Hippocampal formation (tissue), 2 donors: Measurements from ENCODE around the gene GNAS-AS1.
A peak's percentile ranks its signal among the peaks of the same experiment; 100 is the strongest.
"Not testable (repeated sequence)": the region's sequence is repeated elsewhere in the genome, so short reads cannot be mapped to it uniquely, and the experiment has no call there.

Source experiments
- DNase-seq, 2 donors: peaks; one replicate each; lab custom pipeline; 2025; lab: John Stamatoyannopoulos, UW

Gene GNAS-AS1

DNA sequence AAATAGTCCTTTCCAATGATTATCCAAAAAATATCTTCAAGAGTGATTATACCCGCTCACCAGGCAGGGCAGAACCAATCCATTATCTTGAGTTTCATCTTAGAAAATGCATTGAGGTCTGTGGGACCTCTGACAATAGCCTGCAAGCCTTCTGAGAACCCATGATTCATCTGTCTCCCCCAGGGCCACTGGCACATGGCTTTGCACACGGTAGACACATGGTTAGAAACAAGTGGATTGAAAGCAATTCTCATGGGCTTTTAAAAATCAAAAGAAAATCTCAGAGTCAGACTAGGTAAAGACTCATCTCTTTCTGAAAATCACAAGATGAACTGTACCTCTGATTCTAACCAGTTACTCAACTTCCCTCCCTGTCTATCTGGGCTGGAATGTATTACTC is 15.5 kb downstream of the GNAS-AS1 start:
- no peak for DNase-seq

DNA sequence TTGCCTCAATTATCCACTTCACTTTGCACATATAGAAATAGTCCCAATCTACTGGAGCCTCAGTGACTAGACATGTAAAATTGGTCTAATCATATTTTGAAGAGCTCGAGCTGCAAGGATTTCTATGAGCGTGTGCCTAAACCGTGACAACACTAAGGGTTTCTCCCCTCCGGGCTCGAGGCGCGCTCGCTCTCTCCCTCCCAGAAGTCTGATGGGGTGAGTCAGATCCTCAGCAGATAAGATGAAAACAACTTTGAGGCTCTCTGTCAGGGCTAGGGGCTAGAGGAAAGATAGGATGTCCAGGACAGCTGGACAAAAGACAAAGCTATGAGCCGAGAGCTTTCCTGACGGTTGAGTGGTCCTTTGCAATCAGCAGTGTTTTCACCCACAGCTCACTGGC is 16.8 kb downstream of the GNAS-AS1 start:
- DNase-seq = no peak

DNA sequence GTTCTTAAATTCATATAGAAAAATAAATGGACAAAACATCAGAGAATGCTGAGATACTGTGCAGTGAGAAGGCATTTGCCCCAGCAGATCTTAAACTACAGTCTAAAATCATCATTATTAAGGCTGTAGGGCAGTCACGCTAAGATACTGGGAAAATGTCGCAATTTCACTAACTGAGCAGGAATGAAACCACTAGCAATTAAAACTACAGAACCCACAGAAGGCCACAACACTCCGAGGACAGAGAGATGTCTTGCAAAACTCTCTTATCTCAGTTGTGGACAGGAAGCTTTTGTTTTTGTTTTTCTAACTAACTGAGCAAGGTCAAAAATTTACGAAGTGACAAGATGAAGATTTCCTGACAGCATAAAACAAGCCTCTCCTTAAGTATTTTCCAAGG is 18.2 kb downstream of the GNAS-AS1 start:
- DNase-seq = no peak

DNA sequence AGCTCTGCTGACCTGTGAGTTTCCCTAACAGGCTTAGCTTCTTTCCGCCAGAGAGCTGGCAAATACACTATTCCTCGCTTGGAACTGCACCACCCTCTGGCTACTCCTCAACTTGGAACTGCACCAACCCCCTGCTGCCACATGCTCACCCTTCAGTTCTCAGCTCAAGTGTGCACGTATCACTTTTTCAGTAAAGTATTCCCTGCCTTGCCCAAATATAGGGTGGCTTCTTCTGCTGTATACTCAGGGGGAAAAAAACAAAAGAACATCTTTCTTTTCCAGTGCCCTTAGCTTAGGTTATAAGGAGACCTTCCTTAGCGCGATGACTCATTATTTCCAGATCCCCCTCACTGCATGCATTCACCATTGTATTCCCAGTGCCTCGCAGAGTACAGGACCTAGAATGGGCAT is 21.2 kb downstream of the GNAS-AS1 start:
- peak in 1 of 2 donors; percentile 29 for DNase-seq

DNA sequence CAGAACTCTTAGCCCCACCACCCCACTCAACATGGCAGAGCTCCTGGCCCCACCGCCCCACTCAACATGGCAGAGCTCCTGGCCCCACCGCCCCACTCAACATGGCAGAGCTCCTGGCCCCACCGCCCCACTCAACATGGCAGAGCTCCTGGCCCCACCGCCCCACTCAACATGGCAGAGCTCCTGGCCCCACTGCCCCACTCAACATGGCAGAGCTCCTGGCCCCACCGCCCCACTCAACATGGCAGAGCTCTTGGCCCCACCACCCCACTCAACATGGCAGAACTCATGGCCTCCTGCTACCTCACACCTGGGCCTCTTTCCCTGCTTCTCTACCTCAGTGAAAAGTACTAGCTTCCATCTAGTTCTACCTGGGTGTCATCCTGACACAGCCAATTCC is 21.9 kb downstream of the GNAS-AS1 start:
- not testable (repeated sequence) for DNase-seq

DNA sequence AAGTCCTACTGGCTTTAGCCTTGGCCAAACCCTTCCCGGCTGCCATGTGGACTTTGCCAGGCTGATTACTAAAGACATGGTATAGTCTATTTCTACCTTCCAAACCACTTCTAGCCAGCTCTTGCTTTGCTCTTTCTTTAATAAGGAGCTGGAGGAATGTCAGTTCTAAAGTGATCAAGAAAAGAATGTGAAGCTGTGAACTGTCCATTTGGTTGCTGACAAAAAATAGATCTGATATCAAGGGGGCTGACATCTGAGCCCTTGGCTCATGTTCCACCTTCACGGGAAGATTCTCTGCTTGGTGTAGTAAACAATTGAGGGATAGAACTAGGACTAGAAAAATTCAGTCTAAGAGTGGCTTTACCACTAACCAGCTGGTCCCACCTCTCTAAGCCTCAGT is 22.6 kb downstream of the GNAS-AS1 start:
- no peak for DNase-seq

DNA sequence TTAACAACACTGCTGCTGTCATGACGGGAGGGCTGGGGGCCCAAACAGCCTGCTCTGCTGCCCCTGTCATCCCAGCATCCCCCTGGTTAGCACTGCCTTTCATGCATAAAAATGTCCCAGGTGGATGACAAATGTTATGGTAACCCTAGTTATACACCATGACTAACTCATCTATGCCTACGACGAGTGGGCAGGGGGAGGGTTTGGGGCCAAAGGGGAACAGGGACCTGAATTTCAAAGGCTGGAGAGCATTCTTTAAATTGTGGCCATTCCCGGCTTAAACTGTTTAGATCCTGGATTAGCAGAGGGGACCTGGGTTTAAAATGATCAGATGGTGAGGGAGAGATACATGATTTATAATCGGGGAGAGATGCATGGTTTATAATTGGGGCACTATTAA is 24.4 kb downstream of the GNAS-AS1 start:
- no peak for DNase-seq

DNA sequence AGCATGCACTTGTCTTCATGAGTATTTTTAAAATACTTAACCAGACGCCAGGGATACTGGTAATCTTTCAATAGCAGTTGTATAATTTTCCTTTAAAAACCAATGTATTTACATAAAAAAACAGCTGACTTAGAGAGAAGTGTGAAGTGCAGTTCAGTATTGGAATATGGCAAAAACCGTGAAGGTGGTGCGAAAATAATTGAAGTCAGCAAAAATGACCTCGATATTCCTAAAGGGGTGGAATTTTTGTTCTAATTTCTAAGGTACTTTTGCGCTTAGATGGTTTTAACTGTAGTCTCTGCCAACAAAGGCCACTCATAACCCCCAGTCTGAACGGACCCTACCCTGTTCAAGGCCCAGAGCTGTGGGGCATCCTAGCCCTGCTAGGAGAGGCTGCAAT is 25.3 kb downstream of the GNAS-AS1 start:
- no peak for DNase-seq

DNA sequence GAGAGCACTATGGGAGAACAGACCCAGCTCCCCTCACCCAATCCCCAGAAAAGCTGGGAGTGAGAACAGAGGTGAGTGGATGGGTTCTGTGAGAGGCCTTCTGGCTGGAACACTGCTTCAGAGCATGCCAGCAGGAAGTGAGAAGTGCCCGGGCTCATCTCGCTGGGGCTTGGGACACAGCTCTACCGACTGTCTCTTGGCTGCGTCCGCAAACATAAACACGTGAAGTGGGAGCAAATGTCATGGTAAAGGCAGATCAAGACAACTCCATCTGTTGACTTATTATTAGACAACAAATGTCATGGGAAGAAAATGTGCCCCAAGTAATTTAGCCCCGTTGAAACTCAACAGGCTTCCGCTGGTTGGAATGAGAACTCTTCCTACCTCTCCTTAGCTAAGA is 25.9 kb downstream of the GNAS-AS1 start:
- DNase-seq = no peak

DNA sequence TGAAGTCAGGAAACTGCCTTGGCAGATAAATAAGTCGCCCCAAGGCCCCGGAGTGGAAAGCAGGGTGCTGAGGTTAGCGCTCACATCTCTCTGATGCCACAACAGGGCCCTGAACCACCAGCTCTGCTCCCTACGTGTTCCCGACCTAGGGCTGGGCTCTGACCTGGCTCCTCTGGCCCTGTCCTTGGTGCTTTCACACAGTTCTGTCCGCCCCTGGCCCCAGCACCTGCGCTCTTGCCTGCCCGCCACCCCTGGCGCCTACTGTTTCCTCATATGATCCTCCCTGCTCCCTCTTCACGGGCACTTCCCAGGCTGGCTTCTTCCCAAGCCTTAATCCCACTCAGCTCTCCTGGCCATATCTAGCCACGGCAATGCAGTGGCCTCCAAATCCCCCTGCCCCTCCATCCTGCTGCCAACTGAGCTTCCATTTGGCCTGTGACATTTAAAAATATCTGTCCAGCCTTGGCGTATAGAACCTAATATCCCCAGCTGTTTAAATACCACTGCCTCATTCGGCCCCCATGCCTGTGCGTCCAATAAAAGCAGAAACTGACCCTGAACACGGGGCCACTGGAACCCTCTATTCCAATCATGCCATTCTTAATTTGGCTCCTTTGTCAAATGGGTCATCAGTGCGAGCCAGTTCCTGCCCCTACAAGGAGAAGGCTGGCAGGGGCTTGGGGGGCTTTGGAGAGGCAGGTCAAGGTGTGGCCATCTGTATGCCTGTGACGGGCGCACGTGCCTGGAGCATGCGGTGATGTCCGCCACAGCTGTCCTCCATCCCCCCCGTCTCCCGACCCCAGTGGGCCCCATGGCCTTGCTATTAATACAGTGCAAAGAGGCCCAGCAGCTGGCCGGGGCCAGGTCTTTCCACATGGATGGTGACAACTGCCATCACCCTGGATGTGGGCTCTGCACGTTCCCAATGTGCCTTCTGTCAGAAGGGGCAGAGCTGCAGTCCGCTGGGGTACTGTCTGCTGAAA is 27.7 kb downstream of the GNAS-AS1 start:
- no peak for DNase-seq

DNA sequence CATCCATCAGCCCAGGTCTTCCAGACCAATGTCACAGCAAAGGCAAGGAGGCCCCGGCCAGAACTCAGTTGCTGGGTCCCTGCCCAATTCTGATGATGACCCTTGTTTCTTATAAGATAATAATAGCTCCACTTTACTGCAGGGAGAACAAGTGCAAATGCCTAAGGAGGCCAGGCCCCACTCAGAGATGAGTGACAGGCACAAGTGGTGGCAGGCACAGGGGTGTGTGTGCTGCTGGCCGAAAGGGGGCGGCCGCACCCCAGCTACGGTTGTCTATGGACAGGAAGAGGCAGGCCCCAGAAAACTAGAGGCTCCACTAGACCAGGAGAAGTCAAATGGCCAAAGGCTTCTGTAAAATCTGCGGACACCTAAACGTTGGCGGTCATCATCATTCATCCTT is 28.6 kb downstream of the GNAS-AS1 start:
- DNase-seq = no peak

DNA sequence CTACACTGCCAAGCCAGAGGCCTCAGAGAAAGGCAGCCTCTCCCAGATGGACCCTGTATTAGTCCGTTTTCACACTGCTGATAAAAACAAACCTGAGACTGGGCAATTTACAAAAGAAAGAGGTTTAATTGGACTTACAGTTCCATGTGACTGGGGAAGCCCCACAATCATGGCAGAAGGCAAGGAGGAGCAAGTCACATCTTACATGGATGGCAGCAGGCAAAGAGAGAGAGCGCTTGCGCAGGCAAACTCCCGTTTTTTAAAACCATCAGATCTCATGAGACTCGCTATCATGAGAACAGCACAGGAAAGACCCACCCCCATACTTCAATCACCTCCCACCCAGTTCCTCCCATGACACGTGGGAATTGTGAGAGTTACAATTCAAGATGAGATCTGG is 30.2 kb downstream of the GNAS-AS1 start:
- not testable (repeated sequence) for DNase-seq

DNA sequence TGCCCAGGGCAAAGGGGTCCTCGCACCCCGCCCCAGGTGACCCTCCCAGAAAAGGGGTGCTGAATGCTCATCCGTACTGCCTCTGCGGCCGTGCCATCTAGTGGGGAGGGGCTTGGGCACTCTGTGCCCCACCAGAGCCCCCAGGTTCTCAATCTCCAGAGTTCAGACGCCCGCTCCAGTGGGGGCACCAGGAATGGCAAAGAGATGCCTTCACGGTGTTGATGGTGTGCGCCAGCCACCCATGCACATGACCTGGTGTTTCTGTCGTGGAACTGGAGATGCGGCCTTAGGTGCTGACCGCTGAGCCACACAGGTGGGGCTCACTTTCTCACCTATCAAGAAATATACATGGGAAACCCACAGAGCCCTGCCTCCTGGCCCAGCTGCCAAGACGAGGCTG is 30.8 kb downstream of the GNAS-AS1 start:
- no peak for DNase-seq

DNA sequence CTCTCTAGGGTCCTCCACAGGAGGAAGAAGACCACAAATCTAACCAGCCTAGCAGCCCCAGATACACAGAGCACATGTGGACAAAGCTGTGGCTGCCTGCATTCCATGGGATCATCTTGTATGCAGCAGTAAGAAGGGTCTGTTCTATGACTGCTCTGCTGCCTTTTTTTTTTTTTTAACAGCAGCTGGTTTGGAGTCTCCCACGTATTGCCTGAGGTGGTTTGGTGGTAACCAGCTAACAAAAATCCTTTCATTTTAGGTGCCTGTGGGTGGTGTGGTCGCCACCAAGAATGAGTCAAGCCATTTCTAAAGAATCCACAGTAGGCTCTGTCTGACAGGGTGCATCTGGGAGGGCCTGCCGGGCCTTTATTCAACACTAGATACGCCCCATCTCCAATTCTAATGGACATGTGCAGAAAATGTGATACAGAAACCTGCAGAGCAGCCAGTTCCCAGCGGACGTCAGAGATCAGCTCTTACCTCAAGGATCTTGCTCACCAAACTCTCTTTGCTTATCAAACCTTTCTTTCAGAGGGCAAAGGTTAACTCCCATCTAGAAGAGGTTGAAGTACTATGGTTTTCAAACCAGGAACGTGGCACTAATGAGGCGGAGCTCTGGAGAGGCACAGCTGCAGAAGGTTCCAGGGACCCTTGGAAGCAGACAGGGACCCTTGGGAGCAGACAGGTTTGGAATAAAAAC is 32.0 kb downstream of the GNAS-AS1 start:
- no peak for DNase-seq

DNA sequence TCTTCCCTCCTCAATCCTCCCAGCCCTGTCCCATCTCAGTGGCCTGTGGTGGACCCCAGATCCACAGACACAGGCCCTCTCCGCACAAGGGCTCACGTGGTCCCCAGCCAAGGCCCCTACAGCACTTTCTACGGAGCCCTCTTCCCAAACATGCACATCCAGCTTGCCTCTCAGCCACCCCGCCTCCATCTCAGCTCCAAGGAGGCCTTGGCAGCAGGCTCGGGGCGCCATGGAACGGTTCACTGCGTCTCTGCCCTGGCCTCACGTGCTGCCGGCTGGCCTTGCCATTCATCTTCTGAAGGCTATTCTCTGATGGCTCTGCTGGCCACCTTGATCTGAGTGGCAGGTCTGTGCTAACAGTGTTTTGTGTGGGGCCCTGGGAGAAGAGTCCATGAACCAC is 33.0 kb downstream of the GNAS-AS1 start:
- DNase-seq = no peak

DNA sequence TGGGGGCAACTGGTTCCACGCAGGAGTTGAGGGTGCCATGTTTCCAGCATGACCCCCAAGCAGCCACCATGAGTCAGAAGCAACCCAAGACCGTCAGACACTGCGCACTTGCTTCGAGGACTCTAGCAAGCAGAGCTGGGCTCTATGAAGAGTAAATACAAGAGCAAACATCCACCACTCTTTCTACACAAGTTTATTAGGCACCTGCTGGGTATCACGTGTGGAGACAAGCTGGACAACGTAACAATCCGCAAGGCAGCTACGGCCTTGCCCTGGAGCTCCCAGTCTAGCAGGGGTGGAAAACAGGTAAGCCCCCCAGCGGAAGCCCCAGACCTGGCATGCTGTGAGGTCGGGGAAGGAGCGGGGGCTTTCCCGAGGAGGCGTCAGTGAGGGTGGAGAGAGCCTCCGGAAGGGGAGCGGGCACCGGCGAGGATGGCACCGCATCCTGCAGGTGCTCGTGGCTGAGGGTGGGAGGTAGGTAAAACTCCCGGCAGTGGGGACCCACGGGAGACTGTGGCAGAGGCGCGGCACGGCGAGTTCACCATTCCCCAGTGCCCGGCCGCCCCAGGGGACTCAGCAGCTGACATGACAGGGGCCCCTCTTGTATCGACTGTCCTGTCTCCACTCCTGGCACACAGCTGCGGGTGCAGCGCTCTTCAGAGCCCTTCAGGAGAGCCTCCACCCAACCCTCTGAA is 33.6 kb downstream of the GNAS-AS1 start:
- DNase-seq = no peak

DNA sequence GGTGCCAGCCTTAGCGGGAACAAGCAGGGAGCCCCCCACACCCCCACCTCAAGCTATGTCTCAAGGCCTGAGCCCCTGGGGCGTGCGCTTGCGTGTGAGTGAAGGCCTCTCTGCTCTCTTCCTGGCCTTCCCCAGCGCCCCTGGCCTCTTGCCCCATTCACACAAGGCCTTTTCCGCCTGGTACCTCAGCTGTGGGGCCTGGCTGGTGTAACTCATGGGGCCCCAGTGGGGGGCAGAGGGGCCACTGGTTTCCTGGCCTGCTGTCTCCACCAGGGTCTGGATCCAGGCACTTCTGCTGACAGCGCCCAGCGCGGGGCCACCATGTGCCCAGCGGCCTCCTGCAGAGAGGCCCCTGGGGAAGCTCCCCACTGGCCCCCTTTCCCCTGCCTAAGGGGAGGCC is 34.7 kb downstream of the GNAS-AS1 start:
- DNase-seq = no peak

DNA sequence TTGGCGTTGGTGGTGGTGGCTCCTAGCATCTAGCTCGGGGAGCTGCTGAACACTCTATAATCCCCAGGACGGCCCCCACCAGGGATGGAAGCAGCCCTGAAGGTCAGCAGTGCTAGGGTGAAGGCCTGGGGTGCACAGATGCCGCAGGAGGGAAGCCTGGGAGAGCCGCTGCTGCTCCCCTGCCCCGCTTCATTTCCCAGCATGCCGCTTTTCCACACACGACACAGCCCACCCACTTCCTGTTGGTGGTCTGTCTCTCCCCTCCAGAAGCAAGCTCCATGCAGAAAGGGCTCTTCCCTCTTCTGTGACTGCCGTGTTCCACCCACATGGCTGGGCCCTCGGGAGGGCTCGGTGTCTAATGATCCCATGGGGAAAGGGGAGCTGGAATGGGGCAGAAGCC is 35.3 kb downstream of the GNAS-AS1 start:
- DNase-seq = no peak

DNA sequence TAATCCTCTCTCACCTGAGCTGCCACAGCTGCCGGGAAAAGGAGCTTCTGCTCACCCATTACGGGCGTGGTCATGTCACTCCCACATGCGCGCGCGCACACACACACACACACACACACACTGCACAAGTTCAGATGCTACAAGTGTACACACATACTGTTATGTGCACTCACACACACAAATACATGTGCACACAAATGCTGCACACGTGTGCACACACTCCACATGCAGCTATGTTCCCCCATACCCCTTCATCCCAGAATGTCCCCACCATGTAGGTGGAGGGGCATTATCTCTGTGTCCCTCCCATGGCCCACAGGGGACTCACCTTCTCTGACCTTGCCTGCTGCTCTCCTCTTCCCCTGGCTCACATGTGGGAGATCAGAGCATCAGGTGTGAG is 37.3 kb downstream of the GNAS-AS1 start:
- no peak for DNase-seq

DNA sequence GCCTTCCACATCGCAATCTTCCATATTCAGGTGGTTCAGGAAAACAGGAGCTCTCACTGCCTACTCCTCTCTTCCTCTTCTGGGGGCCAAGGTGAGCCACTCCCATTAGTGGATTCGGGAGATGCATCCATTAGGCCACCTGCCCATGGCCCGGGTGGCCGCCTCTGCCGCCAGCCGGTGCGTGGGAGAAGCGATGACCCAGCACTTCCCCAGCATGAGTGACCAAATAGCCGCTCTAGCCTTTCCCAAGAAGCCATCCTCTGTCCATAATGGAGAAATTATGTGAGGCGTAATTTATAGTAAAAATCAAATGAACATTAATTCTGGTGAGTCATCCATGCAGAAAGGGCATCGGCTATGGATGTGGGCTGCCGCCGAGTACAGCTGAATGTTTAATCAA is 39.4 kb downstream of the GNAS-AS1 start:
- DNase-seq = no peak

DNA sequence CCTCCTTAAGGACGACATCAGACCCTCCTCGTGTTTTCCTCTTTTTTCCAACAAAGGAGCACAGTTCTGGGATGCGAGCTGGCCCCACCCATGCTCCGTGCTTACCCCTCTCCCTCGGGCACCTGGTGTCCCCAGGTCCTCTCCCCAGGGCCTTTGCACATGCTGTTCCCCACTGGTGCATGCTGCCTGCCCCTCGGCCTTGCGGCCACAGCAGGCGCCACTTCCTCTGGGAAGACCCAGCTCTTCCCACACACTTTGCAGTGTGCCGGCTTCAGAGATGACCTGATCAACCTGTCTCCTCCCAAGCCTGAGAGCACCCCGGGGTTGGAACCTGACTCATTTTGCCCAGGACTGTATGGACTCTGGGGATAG is 39.8 kb downstream of the GNAS-AS1 start:
- DNase-seq = no peak

DNA sequence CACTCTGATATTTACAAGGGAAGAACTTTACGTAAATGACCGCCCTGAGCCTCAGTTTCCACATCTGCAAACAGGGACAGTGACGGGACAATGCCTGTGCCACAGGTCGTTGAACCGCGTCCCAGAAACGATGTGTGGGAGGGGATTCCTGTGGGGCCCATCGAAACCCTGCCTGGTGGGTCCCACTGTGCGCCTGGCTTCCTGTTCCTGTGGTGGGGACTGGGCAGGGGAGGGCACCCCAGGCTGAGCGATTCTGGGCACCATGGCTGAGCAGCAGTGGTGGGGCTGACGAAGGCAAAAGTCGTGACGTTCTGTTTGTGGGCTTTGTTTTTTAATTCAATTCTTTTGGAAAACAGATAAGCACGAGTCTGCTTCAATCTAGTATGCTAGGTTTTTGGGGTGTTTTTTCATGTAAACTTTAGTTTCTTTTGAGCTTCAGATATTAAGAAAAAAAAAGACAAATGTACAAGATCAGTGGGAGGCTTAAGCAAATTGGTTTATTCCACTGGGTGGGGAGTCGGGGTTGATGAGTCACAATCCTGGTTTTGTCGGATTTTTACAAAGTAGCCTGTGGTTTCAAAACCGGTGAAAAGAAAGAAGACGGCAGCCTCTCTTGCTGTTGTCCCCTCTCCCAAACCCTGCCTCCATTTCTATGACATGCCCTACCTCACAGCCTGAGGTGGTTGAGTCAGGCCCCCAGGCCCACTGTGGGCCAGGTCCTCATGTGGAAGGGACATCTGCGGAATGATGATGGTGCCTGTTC is 40.4 kb downstream of the GNAS-AS1 start:
- DNase-seq = no peak
